CD4-positive, alpha-beta T cell treated with Interleukin-17A for 4 hours (primary cell): ENCODE results near the gene KLHL30.
A peak's percentile ranks its signal among the peaks of the same experiment; 100 is the strongest.

Experiments used
- DNase-seq: peaks from one replicate; pipeline ENCODE4 v3.0.0-alpha.2; 2020; ENCODE audit warnings: mixed read lengths

KLHL30 gene

DNA sequence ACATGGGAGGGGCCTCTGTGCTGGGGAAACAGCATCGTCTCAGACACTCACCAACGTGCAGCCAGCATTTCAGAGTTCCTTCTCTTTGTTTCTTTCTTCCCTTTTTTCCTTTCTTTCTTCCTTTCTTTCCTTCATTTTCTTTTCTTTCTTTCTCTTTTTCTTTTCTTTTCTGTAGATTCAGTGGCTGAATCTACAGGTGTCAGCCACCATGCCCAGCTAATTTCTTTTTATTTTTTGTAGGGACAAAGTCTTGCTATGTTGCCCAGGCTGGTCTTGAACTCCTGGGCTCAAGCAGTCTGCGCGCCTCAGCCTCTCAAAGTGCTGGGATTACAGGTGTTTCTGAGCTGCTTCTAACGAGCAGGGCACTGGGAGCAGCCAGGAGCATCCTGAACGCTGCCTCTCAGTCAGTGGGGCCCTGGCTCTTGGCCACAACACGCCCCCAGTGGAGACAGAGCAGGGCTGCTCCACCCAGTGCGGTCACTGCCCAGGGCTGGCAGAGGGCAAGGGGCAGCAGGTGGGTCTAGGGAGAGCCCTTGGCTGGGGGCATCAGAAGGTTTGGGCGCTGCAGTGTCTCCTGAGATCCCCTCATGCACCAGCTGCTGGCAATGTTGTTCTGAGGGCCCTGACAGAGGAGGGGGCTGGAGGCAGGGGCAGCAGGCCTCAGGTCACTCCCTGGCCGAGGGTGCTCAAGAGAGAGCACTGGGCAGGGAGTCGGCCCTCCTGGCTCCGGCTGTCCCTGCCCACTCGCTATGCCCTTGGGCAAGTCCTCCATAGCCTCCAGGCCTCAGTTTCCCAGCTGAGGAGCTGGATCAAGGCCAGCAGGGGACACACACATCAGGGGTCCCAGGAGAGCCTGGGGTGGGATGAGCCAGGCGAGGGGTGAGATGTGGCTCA, 4.7 kb upstream of the KLHL30 start:
- no peak for DNase-seq

DNA sequence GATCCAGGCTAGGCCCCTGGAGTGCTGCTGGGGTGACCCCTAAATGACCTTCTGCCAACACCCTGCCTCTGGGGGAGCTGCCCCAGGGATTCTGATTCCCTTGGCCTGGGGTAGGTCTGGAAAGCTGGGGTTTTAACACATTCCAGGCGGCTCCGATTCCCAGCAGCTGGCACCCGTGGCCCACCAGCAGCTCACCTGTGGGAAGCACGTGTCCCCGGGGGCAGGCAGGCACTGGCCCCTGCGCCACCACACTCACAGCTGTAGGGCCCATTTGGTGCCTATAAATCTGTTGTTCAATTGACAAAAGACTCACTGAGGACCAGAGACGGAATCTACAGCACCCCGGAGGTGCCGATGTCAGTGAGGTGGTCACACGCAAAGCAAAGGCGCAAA, 4.1 kb upstream of the KLHL30 start:
- DNase-seq: no peak

DNA sequence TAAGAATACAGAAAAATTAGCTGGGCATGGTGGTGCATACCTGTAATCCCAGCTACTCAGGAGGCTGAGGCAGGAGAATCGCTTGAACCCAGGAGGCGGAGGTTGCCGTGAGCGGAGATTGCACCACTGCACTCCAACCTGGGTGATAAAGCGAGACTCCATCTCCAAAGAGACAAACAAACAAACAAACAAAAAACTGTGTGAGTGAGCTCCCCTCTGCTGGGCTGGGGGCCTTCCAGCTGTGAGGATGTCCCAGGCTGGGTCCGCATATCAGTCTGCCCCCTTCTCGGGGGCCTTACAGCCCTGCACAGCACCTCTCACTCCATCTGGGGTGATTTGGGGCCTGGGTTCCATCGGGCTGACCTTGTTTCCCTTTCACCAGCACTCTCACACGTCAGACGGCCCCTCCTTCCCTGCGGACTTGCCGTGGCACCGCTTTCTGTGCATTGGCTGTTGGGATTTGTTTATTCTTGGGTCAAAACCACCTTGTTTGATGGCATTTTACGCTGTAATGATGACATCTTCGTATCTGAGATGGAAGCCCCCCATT, 2.8 kb upstream of the KLHL30 start:
- DNase-seq: no peak

DNA sequence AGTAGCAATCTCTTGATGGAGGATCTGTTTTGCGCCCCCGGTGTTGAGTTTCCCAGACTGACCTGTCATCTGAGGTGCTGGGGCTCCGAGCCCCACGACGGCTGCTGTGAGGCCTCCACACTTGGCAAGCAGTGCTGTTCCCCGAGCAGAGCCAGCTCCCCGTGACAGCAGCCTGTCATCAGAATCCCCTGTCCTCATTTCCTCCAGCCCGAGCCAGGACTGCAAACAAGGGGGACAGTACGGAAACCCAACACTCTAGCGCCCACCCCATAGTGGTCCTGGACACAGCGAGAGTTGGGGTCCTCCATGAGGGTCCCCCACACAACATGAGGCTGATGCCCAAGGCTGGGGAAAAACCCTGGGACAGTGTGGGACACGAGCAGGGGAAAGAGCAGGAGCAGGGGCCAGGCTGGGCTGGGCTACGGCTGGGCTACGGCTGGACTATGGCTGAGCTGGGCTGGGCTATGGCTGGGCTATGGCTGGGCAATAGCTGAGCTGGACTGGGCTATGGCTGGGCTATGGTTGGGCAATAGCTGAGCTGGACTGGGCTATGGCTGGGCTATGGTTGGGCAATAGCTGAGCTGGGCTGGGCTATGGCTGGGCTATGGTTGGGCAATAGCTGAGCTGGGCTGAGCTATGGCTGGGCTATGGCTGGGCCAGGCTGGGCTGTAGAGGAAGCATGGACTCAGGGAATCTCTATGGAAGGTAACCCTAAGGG, 1.5 kb upstream of the KLHL30 start:
- no peak for DNase-seq

GRCh38 chr2:238137885-238138284, 583 bp upstream of the KLHL30 start:
- no peak for DNase-seq

- DNase-seq: peak; percentile 47
These were observed 950 bp downstream of the KLHL30 start for GRCh38 chr2:238139196-238140039.

DNA sequence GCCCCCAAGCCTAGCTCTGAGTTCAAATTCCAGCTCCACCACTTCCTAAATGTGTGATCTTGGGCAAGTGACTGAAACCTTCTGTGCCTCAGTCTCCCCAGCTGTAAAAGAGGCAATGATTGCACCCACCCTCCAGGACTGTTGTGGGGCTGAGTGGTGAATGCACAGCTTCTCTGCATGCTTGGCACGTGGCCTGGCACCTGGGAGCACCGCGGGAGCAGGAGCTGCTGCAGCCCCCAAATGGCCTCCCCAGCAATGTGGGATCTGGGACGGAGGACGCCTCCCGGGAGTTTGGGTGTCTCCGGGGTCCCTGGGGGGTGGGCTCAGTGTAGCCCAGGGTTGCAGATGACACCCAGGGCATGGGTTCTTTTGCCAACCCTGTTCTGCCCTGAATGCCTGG, 1.6 kb downstream of the KLHL30 start:
- no peak for DNase-seq

- no peak for DNase-seq
These were observed 2.5 kb downstream of the KLHL30 start for GRCh38 chr2:238140721-238141540.

DNA sequence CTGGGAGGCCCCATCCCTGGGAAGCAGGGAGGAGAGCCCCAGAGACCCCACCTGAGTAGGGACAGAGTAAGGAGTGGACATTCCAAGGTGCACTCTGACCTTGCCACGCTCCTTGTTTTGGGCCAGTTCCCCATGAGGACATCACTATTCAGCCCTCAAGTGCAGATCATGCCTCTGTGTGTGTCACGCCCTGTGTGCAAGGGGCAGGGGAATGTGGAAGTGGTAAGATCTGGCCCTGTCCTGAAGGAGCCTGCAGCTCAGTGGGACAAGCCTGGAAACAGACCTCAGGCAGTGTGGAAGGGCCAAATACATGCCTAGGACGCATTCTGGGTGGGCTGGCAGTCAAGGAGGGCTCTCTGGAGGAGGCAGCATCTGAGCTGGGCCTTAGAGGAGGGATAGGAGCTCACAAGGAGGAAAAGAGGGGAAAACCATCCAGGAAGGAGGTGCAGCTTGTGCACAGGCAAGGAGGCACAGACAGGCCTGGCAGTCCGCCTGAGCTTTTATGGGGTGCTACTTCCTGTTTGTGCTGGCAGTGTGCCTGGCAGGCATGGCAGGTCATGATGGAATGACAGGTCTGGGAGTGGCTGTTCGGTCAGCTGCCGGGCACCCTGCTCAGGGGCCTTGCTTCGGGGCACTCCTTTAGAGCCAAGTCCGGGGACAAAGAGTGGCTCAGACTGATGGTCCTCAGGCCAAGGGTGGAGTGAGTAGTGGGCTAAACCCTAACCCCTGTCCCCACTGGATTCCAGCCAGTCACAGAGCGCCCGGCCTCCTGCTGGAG, 3.3 kb downstream of the KLHL30 start:
- DNase-seq: peak; percentile 26

DNA sequence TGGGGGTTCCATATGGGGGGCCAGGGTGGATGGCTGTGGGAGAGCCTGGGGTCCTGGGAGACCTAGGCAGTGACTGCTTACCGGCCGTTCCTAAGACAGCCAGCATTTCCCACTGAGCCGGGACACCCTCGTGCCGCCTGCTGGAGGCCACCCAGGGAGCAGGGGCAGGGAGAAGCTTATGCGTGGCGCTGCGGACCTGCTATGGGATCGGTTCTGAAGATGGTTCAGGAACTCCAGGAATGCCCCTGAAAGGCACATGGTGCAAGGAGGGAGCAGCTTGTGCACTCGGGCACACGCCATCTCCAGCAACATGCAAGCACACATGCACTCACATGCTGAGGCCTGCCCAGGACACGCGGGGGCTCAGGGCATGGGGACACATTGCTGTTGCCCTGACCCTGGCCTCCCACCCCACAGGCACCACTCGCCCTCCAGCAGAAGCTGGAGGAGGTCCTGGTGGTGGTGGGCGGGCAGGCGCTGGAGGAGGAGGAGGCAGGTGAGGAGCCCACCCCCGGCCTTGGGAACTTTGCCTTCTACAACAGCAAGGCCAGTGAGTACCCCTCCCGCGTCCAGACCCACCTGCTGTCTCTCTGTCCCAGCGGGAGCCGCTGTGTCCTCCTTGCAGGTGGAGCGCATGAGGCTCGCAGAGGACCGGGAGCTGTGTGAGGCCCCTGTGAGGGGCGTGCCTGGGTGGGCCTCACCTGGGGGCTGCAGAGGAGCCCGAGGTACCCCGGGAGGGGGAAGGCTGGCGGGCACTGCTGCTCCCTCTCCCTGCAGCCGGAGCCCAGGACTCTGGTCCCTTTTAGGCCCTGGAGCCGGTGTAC, 4.1 kb downstream of the KLHL30 start:
- no peak for DNase-seq

DNA sequence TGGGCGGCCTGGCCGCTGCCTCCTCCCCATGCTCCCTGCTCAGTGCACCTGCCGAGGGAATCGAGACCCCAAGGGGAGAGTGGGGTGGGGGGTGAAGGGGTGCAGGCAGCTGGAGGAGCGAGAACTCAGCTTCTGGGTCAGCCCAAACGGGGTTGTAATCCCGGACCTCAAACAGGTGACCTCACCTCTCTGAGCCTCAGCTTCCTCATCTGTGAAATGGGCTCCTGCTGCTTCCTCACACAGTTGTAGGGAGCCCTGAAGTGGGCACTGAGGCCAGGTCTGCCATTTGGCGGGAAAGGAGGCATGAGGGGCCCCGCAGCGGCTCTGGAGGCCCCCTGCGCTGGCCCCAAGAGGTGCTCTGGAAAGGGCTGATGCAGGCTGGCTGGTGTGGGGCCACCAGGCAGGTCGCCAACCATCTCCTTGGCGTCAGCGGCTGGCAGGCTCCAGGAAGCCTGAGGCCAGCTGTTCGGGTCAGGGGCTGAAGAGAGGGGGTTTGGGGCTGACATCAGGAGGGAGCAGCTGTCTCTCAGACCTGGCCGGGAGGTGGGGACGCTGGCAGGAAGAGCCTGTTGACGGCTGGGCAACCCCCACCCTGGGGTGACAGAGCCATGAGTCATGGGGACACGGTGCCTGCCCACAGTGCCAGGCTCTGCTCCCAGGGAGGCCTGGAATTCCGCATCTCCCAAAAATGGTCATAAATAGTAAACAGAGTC, 4.9 kb downstream of the KLHL30 start:
- no peak for DNase-seq

GRCh38 chr2:238144262-238144661, 5.8 kb downstream of the KLHL30 start:
- no peak for DNase-seq

DNA sequence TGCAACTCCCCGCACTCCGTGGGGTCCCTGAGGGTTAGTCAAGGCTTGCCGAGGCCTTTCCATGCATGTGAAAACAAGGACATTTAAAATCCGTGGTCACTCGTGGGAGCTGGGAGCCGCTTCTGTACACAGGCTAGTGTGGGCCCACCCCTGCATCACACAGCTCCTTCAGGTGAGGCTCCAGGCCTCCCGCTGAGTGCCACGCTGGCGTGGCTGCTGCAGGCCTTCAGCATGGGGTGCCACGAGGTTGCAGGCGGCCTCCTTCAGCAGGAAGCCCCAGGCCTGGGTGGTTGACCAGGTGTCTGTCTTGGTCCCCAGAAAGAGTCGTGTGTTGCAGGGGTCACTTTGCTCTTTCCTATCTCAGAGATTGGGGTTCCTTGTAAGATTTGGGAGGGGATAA, 6.6 kb downstream of the KLHL30 start:
- DNase-seq: no peak

GRCh38 chr2:238145851-238146250, 7.4 kb downstream of the KLHL30 start:
- no peak for DNase-seq

- DNase-seq: no peak
These were observed 8.5 kb downstream of the KLHL30 start for GRCh38 chr2:238146884-238147544.

DNA sequence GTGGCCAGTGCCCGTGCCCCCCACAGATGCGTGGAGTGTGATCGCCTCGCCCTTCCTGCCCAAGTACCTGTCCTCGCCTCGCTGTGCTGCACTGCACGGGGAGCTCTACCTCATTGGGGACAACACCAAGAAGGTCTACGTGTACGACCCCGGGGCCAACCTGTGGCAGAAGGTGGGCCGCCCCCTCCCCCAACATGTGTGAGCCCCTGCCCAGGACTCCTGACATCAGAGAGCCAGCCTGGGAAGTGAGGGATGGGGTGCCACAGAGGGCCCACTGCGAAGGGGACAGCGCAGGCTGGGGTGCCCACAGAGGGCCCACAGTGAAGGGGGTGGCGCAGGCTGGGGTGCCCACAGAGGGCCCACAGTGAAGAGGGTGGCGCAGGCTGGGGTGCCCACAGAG, 10.5 kb downstream of the KLHL30 start:
- no peak for DNase-seq

GRCh38 chr2:238149841-238150572, 11.5 kb downstream of the KLHL30 start:
- no peak for DNase-seq

DNA sequence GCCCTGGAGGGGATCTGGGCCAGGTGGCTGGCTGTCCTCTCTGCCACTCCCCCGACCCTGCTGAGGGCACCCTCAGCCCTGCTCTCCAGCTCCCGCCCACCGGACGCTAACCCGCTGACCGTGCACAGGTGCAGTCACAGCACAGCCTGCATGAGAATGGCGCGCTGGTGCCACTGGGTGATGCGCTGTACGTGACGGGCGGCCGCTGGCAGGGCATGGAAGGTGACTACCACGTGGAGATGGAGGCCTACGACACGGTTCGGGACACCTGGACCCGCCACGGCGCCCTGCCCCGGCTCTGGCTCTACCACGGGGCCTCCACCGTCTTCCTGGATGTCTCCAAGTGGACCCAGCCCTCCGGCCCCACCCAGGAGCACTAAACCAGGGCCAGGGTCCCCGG, 12.2 kb downstream of the KLHL30 start:
- DNase-seq: no peak
